Peyer's patch (tissue), 4 donors: Measurements from ENCODE around the gene BMP7. TPM values are rescaled to one million over a fixed set of nuclear protein-coding genes. Genes with fewer than 3 reads are reported as not detected.

ENCODE experiments used
- DNase-seq, 3 donors: peaks; one replicate each; pipeline ENCODE4 v3.0.0-alpha.2; 2017 to 2019
- H3K27ac ChIP-seq, 4 donors: fragments of 200-600 bp; sonication (generic); one replicate each; pipeline ENCODE4 v1.5.1; 2016 to 2019
- H3K27me3 ChIP-seq, 2 donors: fragments of 200-600 bp; sonication (generic); one replicate each; pipeline ENCODE4 v1.5.1; 2019
- H3K36me3 ChIP-seq, 3 donors: fragments of 200-600 bp; sonication (generic); one replicate each; pipeline ENCODE4 v1.5.1; 2016 to 2019
- H3K4me1 ChIP-seq, 4 donors: fragments of 200-600 bp; sonication (generic); one replicate each; pipeline ENCODE4 v1.5.1; 2016 to 2019
- H3K4me3 ChIP-seq, 4 donors: fragments of 200-600 bp; sonication (generic); 1 replicate in 3 of 4; 2 replicates in 1 of 4; pipeline ENCODE4 v1.5.1; 2016 to 2019; ENCODE audit warnings: mild to moderate bottlenecking in 1 of 4
- H3K9me3 ChIP-seq, 4 donors: fragments of 200-600 bp; sonication (generic); one replicate each; pipeline ENCODE4 v1.5.1; 2016 to 2019; ENCODE audit warnings: mild to moderate bottlenecking in 1 of 4
- CTCF ChIP-seq, 6 experiments: fragments of 450-650 bp in 4 of 6; fragments of 200-600 bp in 2 of 6; sonication (generic) in 1 of 6; IDR thresholded peaks; one replicate each; pipeline ENCODE4 v1.5.1; 2017 to 2019; ENCODE audit warnings: antibody characterized with exemption in 6 of 6, mild to moderate bottlenecking in 3 of 6, moderate library complexity in 1 of 6
- POLR2A ChIP-seq, 2 donors: fragments of 450-650 bp; IDR thresholded peaks; one replicate each; pipeline ENCODE4 v1.5.1; 2017; ENCODE audit warnings: antibody characterized with exemption in 2 of 2, mild to moderate bottlenecking in 2 of 2, moderate library complexity in 2 of 2
- total RNA-seq, 4 donors: library from RNA; depleted of rRNA; stranded (reverse); fragments of >200 nt; gene quantifications; one replicate each; pipeline ENCODE4 v1.1.0, GENCODE V29; 2016

Gene BMP7
- total RNA-seq, 4 donors from 2014 or later, result 0.67 to 2.7 TPM; not detected in 2

- Histone ChIP-seq H3K4me3 (no peak overlapping the region), H3K9me3 (no peaks in the 10 kb centered on the region), H3K36me3 (no peaks in the 10 kb centered on the region), H3K4me1 (no peaks in the 10 kb centered on the region), H3K27ac (no peak overlapping the region), H3K27me3 (no peaks in the 10 kb centered on the region)
- no peak for DNase-seq
- TF ChIP-seq POLR2A (IDR thresholded peaks at IDR 0.05) (no peak), CTCF (IDR thresholded peaks at IDR 0.05) (no peak)
Measured at GRCh38 chr20:57163041-57163440, 103.4 kb downstream of the BMP7 start.

- no peak overlapping the region for H3K27ac ChIP-seq
- no peak for DNase-seq
- no peaks in the 10 kb centered on the region for H3K9me3 ChIP-seq
- no peak overlapping the region for H3K4me3 ChIP-seq
- TF ChIP-seq POLR2A (IDR thresholded peaks at IDR 0.05), result no peak
- no peak for TF ChIP-seq CTCF (IDR thresholded peaks at IDR 0.05)
- no peaks in the 10 kb centered on the region for H3K4me1 ChIP-seq
- no peaks in the 10 kb centered on the region for H3K36me3 ChIP-seq
- H3K27me3 ChIP-seq, result no peaks in the 10 kb centered on the region
Measured at GRCh38 chr20:57162362-57162652, 104.1 kb downstream of the BMP7 start.

GRCh38 chr20:57161478-57162361, 104.7 kb downstream of the BMP7 start:
- no peak overlapping the region for H3K27ac ChIP-seq
- TF ChIP-seq POLR2A (IDR thresholded peaks at IDR 0.05) (no peak), CTCF (IDR thresholded peaks at IDR 0.05) (no peak)
- no peak for DNase-seq
- no peaks in the 10 kb centered on the region for H3K27me3 ChIP-seq
- H3K4me3 ChIP-seq, result no peak overlapping the region
- H3K4me1 ChIP-seq, result no peaks in the 10 kb centered on the region
- no peaks in the 10 kb centered on the region for H3K36me3 ChIP-seq
- no peaks in the 10 kb centered on the region for H3K9me3 ChIP-seq

- no peak overlapping the region for H3K4me3 ChIP-seq
Measured at GRCh38 chr20:57160985-57161384, 105.5 kb downstream of the BMP7 start.

GRCh38 chr20:57159945-57160610, 106.4 kb downstream of the BMP7 start:
- no peak for DNase-seq
- H3K27me3 ChIP-seq, result no peaks in the 10 kb centered on the region

More at GRCh38 chr20:57160985-57161384, 105.5 kb downstream of the BMP7 start:
- no peak for TF ChIP-seq CTCF (IDR thresholded peaks at IDR 0.05)
- TF ChIP-seq POLR2A (IDR thresholded peaks at IDR 0.05), result no peak
- Histone ChIP-seq H3K9me3 (no peaks in the 10 kb centered on the region), H3K4me1 (no peaks in the 10 kb centered on the region), H3K27ac (no peak overlapping the region), H3K36me3 (no peaks in the 10 kb centered on the region), H3K27me3 (no peaks in the 10 kb centered on the region)
- no peak for DNase-seq

More at GRCh38 chr20:57159945-57160610, 106.4 kb downstream of the BMP7 start:
- TF ChIP-seq POLR2A (IDR thresholded peaks at IDR 0.05) (no peak), CTCF (IDR thresholded peaks at IDR 0.05) (no peak)
- no peak overlapping the region for H3K4me3 ChIP-seq
- no peaks in the 10 kb centered on the region for H3K4me1 ChIP-seq
- H3K9me3 ChIP-seq, result no peaks in the 10 kb centered on the region
- no peak overlapping the region for H3K27ac ChIP-seq
- H3K36me3 ChIP-seq, result no peaks in the 10 kb centered on the region
